HepG2 (cell line): ENCODE results near the gene LGALS7B. TPM values are rescaled to one million over a fixed set of nuclear protein-coding genes. Genes with fewer than 3 reads are reported as not detected.

ENCODE experiments used
- ARNT2 ChIP-seq: sonication (generic); formaldehyde crosslinking; IDR thresholded peaks from 2 replicates; pipeline ENCODE4 v1.8.0; 2022; ENCODE audit warnings: mild to moderate bottlenecking, low read depth, missing genetic modification reagents, moderate library complexity
- ARNTL ChIP-seq: sonication (generic); formaldehyde crosslinking; IDR thresholded peaks from 2 replicates; pipeline ENCODE4 v1.4.0; 2020; ENCODE audit warnings: mild to moderate bottlenecking, missing genetic modification reagents
- ATAD3A ChIP-seq: sonication (generic); formaldehyde crosslinking; IDR thresholded peaks from 2 replicates; pipeline ENCODE4 v1.4.0; 2020; ENCODE audit warnings: missing genetic modification reagents
- ATF5 ChIP-seq: sonication (generic); formaldehyde crosslinking; IDR thresholded peaks from 2 replicates; pipeline ENCODE4 v1.4.0; 2020; ENCODE audit warnings: mild to moderate bottlenecking, low read depth, missing genetic modification reagents
- ETS1 ChIP-seq: sonication (generic); formaldehyde crosslinking; IDR thresholded peaks from 2 replicates; pipeline ENCODE4 v1.4.0; 2020; ENCODE audit warnings: missing genetic modification reagents
- FOXK1 ChIP-seq: sonication (generic); formaldehyde crosslinking; IDR thresholded peaks from 2 replicates; pipeline ENCODE4 v1.4.0; 2020; ENCODE audit warnings: low read depth, missing genetic modification reagents, borderline replicate concordance
- GATAD1 ChIP-seq: IDR thresholded peaks from 2 replicates; pipeline ENCODE4 v1.6.1; 2016; ENCODE audit warnings: missing genetic modification reagents, missing compliant biosample characterization
- HNF1A ChIP-seq, 2 experiments: sonication (generic) in 1 of 2; formaldehyde crosslinking in 1 of 2; IDR thresholded peaks; 2 replicates each; pipeline versions ENCODE4 v1.4.0 to v1.6.1; 2016 to 2020; ENCODE audit warnings: borderline replicate concordance in 1 of 2, low read depth in 1 of 2, mild to moderate bottlenecking in 1 of 2, missing genetic modification reagents in 1 of 2
- HNF4G ChIP-seq, 2 experiments: sonication (generic) in 1 of 2; formaldehyde crosslinking in 1 of 2; IDR thresholded peaks; 2 replicates each; pipeline versions ENCODE4 v1.4.0 to v1.6.1; 2011 to 2020; ENCODE audit warnings: borderline replicate concordance in 2 of 2, low read depth in 2 of 2, mild to moderate bottlenecking in 2 of 2, low read length in 1 of 2, missing genetic modification reagents in 1 of 2, moderate library complexity in 1 of 2
- KMT2A ChIP-seq: sonication (generic); formaldehyde crosslinking; IDR thresholded peaks from 2 replicates; pipeline ENCODE4 v1.4.0; 2020; ENCODE audit warnings: missing genetic modification reagents
- MED13 ChIP-seq: sonication (generic); formaldehyde crosslinking; IDR thresholded peaks from 2 replicates; pipeline ENCODE4 v1.5.0; 2020; ENCODE audit warnings: missing genetic modification reagents
- PAWR ChIP-seq: sonication (generic); formaldehyde crosslinking; IDR thresholded peaks from 2 replicates; pipeline ENCODE4 v1.4.0; 2020; ENCODE audit warnings: missing genetic modification reagents, mild to moderate bottlenecking, borderline replicate concordance
- PRDM15 ChIP-seq: sonication (generic); formaldehyde crosslinking; IDR thresholded peaks from 2 replicates; pipeline ENCODE4 v1.4.0; 2020; ENCODE audit warnings: missing genetic modification reagents
- ZNF160 ChIP-seq: sonication (generic); formaldehyde crosslinking; IDR thresholded peaks from 2 replicates; pipeline ENCODE4 v1.8.0; 2022; ENCODE audit warnings: mild to moderate bottlenecking, inconsistent platforms, missing genetic modification reagents
- ZNF672 ChIP-seq: sonication (generic); formaldehyde crosslinking; IDR thresholded peaks from 2 replicates; pipeline ENCODE4 v1.8.1; 2022; ENCODE audit warnings: missing genetic modification reagents
- ZNF770 ChIP-seq: sonication (generic); formaldehyde crosslinking; IDR thresholded peaks from 2 replicates; pipeline ENCODE4 v1.5.0; 2020; ENCODE audit warnings: mild to moderate bottlenecking, missing genetic modification reagents
- ZNF788 ChIP-seq: sonication (generic); formaldehyde crosslinking; IDR thresholded peaks from 2 replicates; pipeline ENCODE4 v1.5.0; 2020; ENCODE audit warnings: mild to moderate bottlenecking, missing genetic modification reagents, borderline replicate concordance
- polyA plus RNA-seq, 8 experiments: library from polyadenylated mRNA; depleted of rRNA in 3 of 8; stranded (reverse) in 7 of 8; unstranded in 1 of 8; fragments of >200 nt; fragmentation: Illumina TruSeq in 4 of 8; extraction: Trizol in 4 of 8; gene quantifications; 2 replicates each; pipeline versions ENCODE4 v1.2.1 to v1.2.3, GENCODE V29; 2011 to 2016; ENCODE audit warnings: low read depth in 4 of 8, missing spikeins in 1 of 8, mixed read lengths in 1 of 8; ENCODE audit not compliant: insufficient read depth in 1 of 8
- total RNA-seq, 5 experiments: library from RNA; depleted of rRNA; stranded (reverse); fragments of >200 nt; fragmentation: Illumina TruSeq; extraction: Trizol; gene quantifications; 2 replicates each; pipeline ENCODE4 v1.2.3, GENCODE V29; 2016; ENCODE audit warnings: low read depth in 1 of 5

Gene LGALS7B
- total and polyA plus RNA-seq, 2 of the 13 experiments (the other 11 are each of a cell fraction or from before 2014, with no cell fraction given): 1.7 to 2.1 TPM

- TF ChIP-seq ZNF160 (CRISPR knock-in tag) (no peak), ETS1 (no peak), ZNF672 (CRISPR knock-in tag) (no peak), KMT2A (CRISPR knock-in tag) (no peak), GATAD1 (CRISPR knock-in tag) (no peak; the same call in none of the 2 replicates), FOXK1 (peak; percentile 83; the same call in 1 of the 2 replicates), MED13 (CRISPR knock-in tag) (peak; percentile 76; the same call in 1 of the 2 replicates), HNF1A (IDR thresholded peaks at IDR 0.05; ENCODE audit: low read depth) (peak; percentile 84), HNF1A (CRISPR knock-in tag; IDR thresholded peaks at IDR 0.05; ENCODE audit: borderline replicate concordance) (peak; percentile 89), ATF5 (CRISPR knock-in tag) (no peak), ARNT2 (CRISPR knock-in tag) (no peak), HNF4G (IDR thresholded peaks at IDR 0.05; ENCODE audit: borderline replicate concordance, low read depth, low read length) (peak; percentile 95), HNF4G (CRISPR knock-in tag; IDR thresholded peaks at IDR 0.05; ENCODE audit: borderline replicate concordance, low read depth) (peak; percentile 92; the same call in 1 of the 2 replicates), ZNF770 (CRISPR knock-in tag) (peak; percentile 64; the same call in 1 of the 2 replicates), PAWR (CRISPR knock-in tag) (no peak), ZNF788 (CRISPR knock-in tag) (peak; percentile 82; the same call in 1 of the 2 replicates), ATAD3A (CRISPR knock-in tag) (no peak), ARNTL (peak; percentile 62; the same call in 1 of the 2 replicates), PRDM15 (CRISPR knock-in tag) (no peak; the same call in 1 of the 2 replicates)
Observed at GRCh38 chr19:38759590-38760003, 29.4 kb upstream of the LGALS7B start (continued).
